GM10248 (cell line): ENCODE results near the gene DNASE1L3.
"Not testable (repeated sequence)": the region's sequence is repeated elsewhere in the genome, so short reads cannot be mapped to it uniquely, and the experiment has no call there.

Source experiments
- CTCF ChIA-PET: fragments of 300-600 bp; sonication (Branson Sonifier 250); formaldehyde crosslinking; extraction: SDS; loops from one replicate; lab custom pipeline; 2021; ENCODE audit warnings: antibody characterized with exemption; lab: Yijun Ruan, JAX
- POLR2A ChIA-PET: fragments of 350-650 bp; sonication (Branson Sonifier 250); formaldehyde crosslinking; extraction: SDS; loops from one replicate; lab custom pipeline; 2020; ENCODE audit warnings: antibody characterized with exemption; lab: Yijun Ruan, JAX
- DNase-seq: peaks from one replicate; pipeline ENCODE4 v3.0.0; 2012; ENCODE audit errors: extremely low spot score
- CTCF ChIP-seq: IDR thresholded peaks from 2 replicates; pipeline ENCODE4 v1.5.1; 2012; ENCODE audit warnings: mild to moderate bottlenecking, low read depth; ENCODE audit errors: extremely low read depth, missing control alignments, control extremely low read depth

DNASE1L3 gene

GRCh38 chr3:58203541-58203940, 7.2 kb downstream of the DNASE1L3 start:
- DNase-seq, result no peak
- CTCF ChIA-PET, result interaction anchor here (1.2 to 7.9 kb wide), 7 partner anchors 11 to 103 kb away, joined by 3 to 142 read pairs (median 11); partner anchors contain the start of genes DNASE1L3, HTD2 and RPP14
- TF ChIP-seq CTCF, result no peak
- POLR2A ChIA-PET, result interaction anchor here (1.1 to 1.3 kb wide), 3 partner anchors 9 to 103 kb away, joined by 3 to 9 read pairs (median 9); partner anchors contain the start of genes HTD2 and RPP14

GRCh38 chr3:58202917-58203360, 7.8 kb downstream of the DNASE1L3 start:
- peak; percentile 63 for DNase-seq
- no peak for TF ChIP-seq CTCF
- ChIA-PET CTCF (interaction anchor here (1.1 to 7.9 kb wide), 8 partner anchors 11 to 104 kb away, joined by 3 to 142 read pairs (median 10); partner anchors contain the start of genes DNASE1L3, HTD2 and RPP14), POLR2A (interaction anchor here (0.6 to 1.3 kb wide), 4 partner anchors 11 to 1521 kb away, joined by 3 to 9 read pairs (median 3); partner anchors contain the start of genes HTD2 and RPP14)

DNA sequence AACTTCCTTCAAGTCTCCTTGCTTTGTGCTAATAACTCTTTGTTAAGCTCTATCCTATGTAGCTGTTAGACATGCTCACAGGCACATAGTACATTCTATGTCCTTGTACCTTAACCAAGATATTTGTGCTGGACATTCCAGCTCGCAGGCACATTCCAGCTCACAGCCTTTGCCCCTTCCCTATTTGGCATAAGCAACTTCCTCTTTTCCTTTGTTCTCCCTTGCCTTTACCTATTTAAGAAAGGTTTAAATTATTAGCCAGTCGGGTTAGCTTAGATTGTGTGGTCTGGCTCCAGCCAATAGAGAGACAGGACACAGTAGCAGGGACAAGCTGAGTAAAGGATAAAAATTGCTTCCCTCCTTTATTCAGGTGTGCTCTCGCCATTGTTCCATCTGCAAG, 9.3 kb downstream of the DNASE1L3 start:
- not testable (repeated sequence) for DNase-seq
- ChIA-PET POLR2A (interaction anchor here (0.5 to 1.0 kb wide), 2 partner anchors 13 to 14 kb away, joined by 3 to 4 read pairs; no protein-coding TSS in a partner anchor), CTCF (interaction anchor here (0.7 to 7.9 kb wide), 7 partner anchors 13 to 105 kb away, joined by 3 to 142 read pairs (median 12); partner anchors contain the start of genes DNASE1L3, HTD2 and RPP14)

DNA sequence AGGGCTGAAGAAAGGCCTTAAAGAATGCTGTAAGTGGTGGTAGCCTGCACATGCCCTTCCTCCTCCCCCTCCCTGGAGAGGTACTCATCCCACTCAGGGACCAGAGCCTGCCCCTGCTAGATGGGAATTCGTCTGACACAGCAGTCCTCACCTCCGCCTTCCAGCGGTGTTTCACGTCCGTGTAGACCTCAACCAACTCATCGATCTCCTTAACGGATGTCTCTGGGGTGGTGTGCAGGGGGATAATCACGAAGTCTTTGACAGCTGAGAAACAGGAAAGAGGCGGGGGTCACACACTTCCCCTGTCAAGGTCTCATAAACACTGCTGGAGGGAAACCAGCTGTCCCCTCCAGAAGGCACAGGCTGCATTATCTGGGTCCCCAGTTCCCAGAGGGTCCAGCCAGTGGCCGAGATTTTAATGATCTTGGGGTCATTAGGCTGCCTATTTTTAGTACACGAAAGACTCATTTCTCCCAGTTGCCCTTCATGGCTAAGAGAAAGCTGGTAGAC, 9.9 kb downstream of the DNASE1L3 start:
- POLR2A ChIA-PET, result interaction anchor here (0.5 to 1.6 kb wide), 4 partner anchors 9 to 15 kb away, joined by 3 to 7 read pairs (median 4); partner anchors contain the start of gene DNASE1L3
- no peak for TF ChIP-seq CTCF
- CTCF ChIA-PET, result interaction anchor here (0.7 to 7.9 kb wide), 10 partner anchors 12 to 194 kb away, joined by 3 to 142 read pairs (median 4); partner anchors contain the start of genes DNASE1L3, HTD2 and RPP14
- DNase-seq, result no peak

DNA sequence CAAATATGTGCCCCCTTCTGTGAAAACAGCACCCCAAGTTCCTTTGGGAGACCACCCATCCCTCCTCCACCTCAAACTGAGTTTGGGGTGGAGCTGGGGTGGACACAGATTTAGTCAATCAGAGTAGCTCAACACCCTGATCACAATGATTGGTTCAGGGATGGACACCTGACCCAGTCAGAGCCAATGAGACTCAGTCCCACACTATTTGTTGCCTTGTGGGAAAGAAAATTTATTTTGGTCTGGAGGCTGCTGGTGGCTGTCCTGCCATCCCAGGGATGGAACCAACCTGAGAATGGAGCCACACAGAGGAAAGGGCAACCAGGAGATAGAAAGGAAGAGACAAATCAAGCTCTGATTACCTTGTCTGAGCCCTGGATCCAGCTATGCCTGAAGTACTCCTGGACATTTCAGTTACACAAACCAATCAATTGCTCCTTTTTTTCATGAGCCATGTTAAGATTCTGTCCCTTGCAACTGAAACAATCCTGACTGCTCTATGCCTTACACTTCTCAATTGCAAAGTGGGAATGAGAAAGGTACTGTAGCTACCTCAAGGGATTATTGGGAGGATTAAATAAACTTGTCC, 10.6 kb downstream of the DNASE1L3 start:
- POLR2A ChIA-PET, result interaction anchor here (1.0 to 1.6 kb wide), 2 partner anchors 10 to 14 kb away, joined by 3 to 7 read pairs; partner anchors contain the start of gene DNASE1L3
- DNase-seq, result no peak
- no peak for TF ChIP-seq CTCF
- CTCF ChIA-PET, result interaction anchor here (1.1 to 7.9 kb wide), 10 partner anchors 11 to 238 kb away, joined by 3 to 142 read pairs (median 4); partner anchors contain the start of genes DNASE1L3, HTD2 and RPP14

GRCh38 chr3:58198804-58199203, 12.0 kb downstream of the DNASE1L3 start:
- ChIA-PET POLR2A (no interaction called here), CTCF (interaction anchor here (1.3 to 7.9 kb wide), 2 partner anchors 13 to 16 kb away, joined by 3 to 142 read pairs; partner anchors contain the start of gene DNASE1L3)

More at GRCh38 chr3:58198804-58199203, 12.0 kb downstream of the DNASE1L3 start:
- TF ChIP-seq CTCF, result no peak
- DNase-seq, result no peak
